HG03469 (cell line): ENCODE results near the gene KNDC1.

Experiments
- ATAC-seq: cut with Tn5 transposase; IDR thresholded peaks from one replicate; pipeline ENCODE4 v1.9.1; 2021; ENCODE audit warnings: mild to moderate bottlenecking, moderate library complexity, moderate number of reproducible peaks; ENCODE audit not compliant: unreplicated experiment

The KNDC1 gene

DNA sequence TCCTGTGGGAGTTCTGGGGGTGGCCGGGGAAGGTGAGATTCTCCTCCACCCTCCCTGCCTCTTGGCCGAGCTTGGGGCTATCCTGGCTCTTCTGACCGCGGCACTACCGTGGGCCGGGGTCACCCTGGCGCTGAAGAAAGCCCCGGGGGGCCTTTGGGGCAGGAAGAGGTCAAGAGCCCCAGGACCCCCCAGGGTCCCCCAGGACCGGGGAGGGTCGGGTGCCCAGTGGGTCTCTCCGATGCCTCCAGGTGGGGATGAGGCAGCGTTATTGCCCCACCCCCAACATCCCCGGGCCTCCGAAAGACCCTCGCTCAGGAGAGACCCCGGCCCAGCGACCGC is 439 bp upstream of the KNDC1 start:
- ATAC-seq = no peak

DNA sequence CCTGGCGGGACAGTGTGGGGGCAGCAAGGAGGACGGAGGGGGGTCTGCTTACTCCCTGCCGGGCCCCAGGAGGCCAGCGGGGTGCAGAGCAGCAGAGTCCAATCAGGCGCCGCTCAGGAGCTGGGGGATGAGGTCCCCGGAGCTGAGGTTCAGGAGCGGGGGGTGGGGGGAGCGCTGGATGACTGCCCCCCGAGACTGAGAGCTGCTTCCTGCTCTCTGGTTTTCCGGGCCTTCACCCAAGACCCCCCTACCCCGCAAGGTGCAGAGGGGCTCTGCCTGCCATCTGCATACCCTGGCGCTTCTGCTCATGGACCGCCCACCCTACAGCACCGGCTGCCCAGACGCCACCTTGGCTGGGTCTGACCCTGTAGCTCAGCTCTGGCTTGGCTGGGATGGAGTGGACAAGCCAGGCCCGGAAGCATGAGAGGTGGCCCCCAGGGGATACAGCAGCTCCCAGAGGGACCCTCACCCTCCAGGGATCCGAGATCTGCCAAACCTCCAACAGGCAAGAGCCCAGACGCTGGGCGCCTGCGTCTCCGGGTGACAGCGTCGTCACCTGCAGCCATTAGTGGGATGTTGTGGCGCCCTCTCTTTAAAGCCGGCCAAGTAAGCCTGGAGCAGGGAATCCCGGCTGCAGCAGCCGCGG is 930 bp downstream of the KNDC1 start:
- no peak for ATAC-seq

DNA sequence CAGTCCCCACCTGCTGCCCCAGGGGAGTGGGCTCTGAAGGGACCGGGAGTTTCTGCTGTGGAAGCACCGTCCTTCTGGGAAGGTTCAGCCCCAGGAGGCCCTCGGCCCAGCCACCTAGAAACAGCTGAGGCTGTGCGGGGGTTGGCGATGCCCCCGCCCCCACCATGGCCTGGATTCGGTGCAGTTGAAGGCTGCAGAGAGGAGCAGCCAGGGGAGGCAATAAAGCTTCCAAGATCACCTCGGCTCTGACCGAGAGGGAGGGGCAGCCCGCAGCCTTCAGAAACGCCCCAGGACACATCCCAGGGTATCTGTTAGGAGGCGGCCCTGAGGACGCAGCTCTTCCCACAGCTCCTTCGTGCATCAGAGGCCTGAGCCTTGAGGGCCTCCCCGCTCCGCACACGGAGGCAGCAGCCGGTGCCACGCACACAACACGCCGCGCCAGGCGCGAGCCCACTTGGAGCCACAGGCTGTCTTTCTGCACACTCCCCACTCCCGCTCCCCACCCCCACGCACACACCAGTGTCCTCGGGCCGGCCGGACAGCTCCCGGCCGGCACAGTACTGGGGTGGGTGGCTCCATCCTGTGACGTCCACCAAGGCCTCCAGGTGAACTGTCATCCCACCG is 1.6 kb downstream of the KNDC1 start:
- no peak for ATAC-seq

DNA sequence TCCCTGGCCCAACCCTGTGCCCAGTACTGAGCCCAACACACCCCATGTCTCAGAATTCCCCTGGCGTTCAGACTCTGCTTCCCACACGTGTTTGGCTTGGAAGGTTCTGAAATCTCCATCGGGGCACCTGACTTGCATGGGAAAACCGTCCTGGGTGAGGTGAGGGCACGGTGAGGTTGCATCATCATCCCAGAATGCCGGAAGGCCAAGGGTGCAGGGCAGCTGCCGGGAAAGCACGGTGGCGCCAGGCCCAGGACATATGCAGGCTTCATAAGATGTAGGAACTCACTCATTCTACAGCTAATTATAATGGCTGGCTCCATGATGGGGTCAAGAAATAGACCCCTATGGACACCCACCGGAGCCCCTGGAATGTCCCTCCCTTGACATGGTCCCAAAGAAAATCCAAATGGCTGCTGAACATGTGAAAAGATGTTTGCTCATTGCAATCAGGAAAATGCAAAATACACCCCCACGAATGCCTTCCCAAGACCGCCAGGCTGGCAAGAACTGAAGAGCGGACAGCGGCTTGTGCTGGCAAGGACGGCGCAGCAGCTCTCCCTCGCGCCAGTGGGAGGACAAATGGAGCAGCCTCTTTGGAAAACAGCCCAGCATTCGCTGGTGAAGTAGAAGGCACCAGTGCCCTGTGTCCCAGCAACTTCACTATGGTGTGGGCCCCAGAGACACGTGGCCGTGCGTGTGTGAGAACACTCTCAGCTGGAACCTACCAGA is 2.3 kb downstream of the KNDC1 start:
- no peak for ATAC-seq

DNA sequence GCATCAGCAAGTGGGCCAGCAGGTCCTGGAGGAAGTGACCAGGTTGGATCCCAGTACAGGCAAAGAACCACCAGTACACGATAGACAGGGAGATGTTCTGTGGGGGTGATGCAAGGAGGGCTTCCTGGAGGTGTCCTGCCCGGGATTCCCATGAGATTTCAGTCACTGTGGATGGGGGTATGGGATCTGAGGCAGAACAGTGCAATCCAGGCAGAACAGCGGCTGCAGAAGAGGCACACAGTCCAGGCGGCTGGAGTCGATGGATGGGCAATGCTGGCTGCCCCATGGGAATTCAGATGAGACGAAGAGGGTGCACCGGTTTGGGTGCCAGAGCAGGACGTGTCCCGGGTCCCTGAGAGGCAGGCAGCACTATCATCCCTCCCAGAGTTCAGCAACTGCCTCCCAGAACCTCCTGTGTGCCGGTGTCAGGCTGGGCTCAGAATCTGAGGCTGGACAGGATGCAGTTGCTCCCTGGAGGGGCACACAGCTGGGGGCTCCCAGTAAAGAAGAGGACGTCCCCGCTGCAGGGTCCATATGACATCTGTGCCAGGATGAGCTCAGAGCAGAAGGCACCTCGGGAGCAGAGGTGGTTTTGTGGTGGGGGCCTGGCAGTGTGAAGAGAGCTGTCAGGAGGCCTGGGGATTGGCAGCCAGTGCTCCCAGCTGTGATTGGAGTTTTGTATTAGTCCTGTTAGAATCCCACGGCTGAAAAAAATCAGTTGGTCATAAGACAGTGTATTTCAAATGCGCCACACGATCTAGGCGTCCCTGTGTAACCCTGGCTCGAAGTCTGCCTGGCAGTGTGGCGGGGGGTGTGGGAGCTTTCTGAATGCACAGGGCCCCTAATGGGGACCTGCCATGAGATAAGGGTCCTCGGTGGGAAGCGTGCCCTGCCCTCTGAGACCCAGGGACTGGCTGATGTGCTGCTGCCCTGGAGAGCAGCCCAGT is 3.2 kb downstream of the KNDC1 start:
- no peak for ATAC-seq

DNA sequence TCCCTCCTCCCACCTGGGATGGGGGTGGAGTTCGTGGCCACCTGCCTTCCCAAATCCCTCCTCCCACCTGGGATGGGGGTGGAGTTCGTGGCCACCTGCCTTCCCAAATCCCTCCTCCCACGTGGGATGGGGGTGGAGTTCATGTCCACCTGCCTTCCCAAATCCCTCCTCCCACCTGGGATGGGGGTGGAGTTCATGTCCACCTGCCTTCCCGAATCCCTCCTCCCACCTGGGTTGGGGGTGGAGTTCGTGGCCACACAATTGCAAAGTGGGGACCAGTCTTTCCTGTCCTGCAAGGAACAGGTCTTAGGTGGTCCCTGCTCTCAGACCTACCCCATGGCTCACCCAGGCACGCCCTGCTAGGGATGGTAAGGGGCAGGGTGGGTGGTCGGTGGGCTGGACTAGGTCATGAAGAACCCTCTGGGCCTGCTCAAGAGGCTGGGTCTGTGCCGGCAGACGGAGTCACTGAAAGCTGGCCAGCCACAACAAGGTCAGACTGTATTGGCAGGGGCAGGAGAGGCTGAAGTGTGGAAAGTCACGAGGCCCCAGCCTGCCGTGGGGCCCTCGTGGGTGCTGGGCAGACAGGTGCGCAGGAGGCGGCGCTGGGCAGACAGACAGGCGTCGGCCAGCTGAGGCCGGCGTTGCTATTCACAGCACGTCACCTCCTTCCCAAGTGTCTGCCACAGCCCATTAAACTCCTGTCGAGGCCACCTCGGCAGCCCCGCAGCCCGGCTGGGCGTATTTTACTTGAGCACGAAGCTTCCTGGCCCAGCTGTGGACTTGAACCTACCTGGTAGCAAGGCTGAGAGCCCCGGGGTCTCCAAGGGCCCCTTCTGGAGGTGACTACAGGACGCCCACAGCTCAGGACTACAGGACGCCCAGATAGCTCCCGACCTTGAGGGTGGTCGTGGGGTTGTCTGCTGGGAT is 4.1 kb downstream of the KNDC1 start:
- no peak for ATAC-seq

DNA sequence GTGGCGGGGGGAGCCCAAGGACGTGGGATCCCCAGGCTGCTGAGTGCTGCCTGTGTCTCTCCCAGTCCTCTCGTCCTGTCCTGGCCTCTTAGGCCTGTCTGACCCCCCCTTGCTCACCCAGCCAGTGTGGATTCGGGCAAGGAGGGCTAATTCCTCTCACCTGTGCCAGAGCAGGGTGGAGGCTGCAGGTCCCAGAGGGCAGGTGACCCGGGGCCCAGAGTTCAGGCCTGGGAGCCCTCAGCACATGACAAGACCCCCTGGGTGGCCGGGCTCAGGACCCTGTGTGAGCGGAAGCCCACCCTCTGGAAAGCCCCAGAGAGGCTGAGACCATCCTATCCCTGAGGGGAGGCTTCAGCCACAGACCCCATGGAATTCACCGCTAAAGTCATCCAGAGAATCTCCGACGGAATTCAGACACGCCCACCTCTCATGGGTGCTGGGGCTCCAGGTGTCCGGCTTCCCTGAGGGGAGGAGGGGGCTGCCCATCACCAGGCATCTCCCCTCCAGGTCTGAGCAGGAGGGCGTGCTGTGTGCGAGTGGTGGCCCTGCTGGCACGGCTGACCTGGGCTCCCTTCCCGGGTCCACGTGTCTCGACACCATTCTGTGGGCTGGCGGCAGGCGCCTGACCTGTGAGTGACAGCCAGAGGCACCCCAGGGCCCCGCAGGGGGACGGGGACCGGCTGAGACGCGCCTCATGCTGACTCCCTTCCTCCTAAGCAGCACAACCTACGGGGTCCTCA is 5.0 kb downstream of the KNDC1 start:
- ATAC-seq = no peak

DNA sequence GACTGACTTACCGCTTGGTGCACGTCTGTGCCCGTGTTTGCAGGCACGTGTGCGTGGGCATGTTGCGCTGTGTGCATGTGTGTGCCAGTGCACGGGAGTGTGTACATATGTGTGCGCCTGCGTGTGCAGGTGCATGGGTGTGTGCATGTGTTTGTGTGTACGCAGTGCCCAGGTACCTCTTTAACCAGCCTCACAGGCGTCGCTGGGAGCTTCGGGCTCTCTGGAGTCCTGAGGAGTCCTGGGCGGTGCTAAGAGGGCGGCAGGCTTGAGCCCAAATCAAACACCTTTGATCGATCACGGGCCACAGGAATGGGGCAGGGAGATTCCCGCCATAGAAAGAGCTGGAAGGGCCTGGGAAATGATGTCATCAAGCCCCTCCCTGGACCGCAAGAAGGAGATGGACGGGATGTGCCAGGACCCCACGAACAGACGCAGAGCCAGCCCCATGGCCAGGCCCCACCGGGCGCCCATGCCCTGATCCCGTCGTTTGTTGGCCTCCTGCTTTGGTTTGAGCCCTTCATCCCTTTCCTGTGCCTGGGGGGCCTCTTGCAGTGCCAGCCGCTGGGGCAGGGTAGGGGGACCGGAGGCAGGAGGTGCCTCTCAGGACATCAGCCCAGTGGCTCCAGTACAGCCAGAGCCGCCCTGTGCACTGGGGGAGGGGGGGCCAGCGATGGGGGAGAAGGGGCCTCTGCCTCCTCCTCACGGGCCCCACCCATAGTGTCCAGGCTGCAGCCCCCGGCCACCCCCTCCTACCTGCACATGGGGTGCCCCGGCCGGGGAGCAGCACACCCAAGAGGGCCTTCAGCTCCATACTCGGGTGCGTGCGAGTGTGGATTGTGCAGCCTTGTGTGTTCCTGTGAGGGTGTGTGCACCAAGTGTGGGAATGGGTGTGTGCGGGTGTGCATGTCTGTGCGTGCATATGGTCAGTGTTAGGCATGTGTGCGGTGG is 5.8 kb downstream of the KNDC1 start:
- ATAC-seq = no peak

DNA sequence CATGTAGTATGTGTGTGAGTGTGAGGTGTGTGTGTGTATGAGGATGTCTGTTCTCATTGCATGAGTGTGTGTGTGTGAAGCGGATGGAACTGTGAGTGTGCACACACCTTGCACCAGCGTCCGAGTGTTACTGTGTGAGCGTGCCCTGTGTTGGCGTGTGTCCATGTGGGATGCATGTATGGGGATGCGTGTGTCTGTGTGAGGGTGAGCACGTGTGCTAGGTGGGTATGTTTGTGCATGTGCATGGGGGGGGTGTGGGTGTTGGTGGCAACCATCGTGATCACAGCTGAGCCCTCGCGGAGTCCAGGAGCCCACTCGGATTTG is 6.4 kb downstream of the KNDC1 start:
- ATAC-seq = no peak

DNA sequence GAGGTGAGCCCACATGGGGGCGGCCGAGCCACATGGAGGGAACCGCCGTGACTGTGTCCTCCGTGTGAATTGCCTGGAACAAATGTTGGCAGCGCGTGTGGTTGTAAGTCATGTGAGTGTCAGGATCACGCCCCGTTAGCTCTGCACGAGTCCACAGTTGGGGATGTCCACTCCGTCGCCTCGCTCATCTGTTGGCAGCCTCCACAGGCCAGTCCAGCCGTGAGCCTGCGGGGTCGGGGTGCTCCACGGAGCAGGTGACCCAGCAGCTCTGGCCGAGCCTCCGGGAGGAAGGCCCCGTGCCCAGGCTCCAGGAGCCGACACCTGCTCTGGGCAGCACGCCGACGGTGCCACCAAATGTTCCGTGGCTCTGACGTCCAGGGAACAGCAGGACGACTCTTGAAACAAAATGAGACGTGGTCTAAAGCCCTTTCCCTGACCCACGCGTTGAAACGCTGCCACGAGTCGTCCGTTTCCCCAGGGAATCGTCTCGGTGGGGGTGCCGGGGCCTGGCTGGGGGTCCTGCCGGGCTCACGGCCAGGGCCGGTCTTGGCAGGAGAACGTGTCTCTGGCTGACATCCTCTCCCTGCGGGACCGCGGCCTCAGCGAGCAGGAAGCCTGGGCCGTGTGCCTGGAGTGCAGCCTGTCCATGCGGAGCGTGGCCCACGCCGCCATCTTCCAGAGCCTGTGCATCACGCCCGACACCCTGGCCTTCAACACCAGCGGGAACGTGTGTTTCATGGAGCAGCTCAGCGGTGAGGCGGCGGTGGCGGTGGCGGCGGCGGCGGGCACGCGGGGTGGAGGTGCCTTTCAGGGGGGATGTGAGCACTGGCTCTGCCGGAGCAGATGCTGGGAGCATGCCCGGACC is 7.0 kb downstream of the KNDC1 start:
- ATAC-seq = no peak

DNA sequence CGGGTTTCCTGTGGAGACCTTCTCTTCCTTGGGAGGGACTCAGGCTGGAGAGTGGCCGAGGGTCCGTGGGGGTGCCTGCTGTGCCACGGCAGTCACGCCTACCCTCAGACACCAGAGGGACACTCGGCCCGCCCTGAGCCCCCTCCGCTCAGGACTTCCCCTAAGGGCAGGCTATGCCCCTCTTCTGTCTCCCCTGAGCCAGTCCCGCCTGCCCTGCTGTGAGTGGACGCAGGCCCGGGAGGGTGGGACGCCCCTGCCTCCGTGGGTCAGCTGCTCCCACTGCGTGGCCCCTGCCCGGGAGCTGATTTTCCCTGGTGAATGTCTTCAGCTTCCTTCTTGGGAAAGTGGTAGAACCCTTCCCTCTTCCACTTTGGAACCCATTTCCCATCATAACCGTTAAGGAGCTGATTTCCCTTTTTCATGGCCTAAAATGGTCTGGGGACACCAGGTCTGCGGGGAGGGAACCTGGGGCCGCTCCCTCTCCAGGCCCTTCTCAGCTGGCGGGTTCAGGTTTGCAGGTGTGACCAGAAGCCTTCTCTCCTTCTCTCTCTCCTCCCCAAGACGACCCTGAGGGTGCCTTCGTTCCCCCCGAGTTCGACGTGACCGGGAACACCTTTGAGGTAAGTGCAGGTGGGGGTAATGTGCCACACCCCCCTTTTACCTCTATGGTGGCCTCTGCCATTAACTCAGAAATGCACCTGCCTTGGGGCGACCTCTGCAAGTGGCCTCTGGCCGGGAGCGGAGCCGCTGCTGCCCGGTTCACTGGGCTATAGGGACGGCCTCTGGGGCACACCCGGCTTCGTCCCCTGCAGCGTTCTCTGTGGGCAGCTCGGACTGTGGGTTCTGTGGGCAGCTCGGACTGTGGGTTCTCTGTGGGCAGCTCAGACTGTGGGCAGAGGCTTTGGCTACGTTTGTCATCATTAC is 7.9 kb downstream of the KNDC1 start:
- ATAC-seq = no peak

DNA sequence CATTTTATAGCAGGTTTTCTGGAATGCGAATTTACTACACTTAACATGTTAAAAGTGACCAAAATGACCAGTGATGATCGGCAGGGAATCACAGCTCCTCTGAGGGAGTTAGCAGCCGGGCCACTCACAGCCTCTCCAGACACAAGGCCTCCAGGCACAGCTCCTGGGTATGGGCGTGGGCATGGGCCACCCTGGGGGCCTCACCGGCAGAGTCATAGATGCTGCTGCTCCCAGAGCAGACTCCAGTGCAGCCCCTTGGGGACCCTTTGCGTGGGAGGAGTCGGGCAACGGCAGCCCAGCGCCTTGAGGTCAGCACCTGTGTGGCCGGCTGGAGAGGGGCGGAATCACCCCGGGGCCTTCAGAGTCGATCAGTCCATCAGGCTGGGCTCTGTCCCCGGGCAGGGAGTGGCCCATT is 8.6 kb downstream of the KNDC1 start:
- ATAC-seq = no peak

DNA sequence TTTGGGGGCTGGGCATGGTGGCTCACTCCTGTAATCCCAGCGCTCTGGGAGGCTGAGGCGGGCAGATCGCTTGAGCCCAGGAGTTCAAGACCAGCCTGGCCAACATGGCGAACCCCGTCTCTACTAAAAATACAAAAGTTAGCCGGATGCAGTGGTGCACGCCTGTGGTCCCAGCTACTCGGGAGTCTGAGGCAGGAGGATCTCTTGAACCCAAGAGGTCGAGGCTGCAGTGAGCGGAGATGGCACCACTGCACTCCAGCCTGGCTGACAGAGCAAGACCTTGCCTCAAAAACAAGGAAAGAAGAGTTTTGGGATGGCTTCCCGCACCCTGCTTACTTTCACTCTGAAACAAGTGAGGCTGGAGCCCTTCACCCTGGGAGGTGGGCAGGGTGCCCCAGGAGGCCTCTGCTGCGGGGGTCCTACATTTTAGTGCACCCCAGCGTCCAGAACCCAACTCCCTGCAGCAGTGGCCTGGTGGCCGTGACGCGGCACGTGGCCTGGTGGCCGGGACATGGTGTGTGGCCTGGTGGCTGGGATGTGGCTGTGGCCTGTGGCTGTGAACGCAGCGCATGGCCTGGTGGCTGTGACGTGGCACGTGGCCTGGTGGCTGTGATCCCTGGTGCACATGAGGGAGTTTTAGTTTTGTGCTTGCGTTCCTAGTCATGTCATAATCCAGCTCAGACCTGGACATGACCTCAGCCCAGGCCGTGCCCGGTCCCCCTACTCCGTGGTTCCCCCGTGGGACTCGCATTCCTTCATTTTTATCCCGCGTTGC is 9.3 kb downstream of the KNDC1 start:
- no peak for ATAC-seq

DNA sequence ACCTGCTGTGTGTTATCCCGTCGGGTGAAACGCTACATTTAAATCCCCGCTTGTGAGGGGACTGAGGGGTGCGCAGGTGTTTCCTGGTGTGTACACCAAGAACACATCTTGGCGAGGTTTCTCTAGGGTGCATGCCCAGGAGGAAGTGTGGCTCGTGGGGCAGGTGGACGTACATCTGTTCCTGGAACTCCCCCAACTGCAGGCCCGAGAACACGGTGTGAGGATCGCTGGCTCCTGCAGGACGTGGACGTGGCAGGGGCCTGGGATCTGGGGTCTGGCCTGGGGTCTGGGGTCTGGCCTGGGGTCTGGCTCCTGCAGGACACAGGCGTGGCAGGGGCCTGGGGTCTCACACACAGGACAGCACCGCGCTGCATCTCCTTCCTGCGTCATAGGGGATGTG is 10.1 kb downstream of the KNDC1 start:
- ATAC-seq = no peak

DNA sequence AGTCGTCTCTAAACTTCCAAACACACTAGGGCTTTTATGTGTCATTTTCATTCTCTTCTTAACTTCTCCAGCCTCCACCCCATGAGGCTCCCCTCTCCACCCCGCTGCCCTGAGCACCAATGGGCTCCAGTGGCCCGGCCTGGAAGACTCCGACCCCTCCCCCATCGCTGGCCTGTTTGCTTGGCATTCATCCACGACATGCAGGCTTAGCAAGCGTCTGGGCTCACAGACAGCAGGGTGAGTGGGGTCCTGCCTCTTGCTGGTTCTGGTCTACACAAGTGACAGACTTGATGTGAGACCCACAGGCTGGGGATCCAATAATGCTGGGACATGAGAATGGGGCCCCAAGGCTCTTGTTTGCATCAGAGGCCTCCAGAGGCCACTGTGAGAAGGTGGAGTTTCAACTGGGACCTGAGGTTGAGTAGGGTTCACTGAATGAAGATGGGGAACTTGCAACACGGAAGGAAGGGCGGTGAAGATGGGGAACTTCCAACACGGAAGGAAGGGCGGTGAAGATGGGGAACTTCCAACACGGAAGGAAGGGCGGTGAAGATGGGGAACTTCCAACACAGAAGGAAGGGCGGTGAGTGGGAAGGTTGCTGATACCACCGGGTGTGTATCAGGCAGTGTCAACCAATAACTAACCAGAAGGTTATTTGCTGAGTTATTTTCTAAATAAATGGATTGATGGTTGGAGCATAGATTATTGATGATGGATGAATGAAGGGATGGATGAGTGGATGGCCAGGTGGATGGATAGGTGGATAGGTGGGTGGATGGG is 14.0 kb downstream of the KNDC1 start:
- ATAC-seq = no peak
